ENCODE measurements around the gene GNAT1. TPM values are rescaled to one million over a fixed set of nuclear protein-coding genes. Genes with fewer than 3 reads are reported as not detected.

The GNAT1 gene
- total and polyA plus RNA-seq, 2 of the 13 experiments (the other 11 are each of a cell fraction or from before 2014, with no cell fraction given), result 0.15 TPM; not detected in 1

GRCh38 chr3:50205413-50206276 lies 14.2 kb downstream of the GNAT1 start (continued):
- TF ChIP-seq MAZ (IDR thresholded peaks at IDR 0.05; ENCODE audit: borderline replicate concordance, low read depth, low read length) (peak; percentile 43; the same call in 1 of the 2 replicates), MAZ (CRISPR knock-in tag; IDR thresholded peaks at IDR 0.05; ENCODE audit: low read depth) (peak; percentile 38; the same call in 1 of the 2 replicates), E2F2 (CRISPR knock-in tag; IDR thresholded peaks at IDR 0.05; ENCODE audit: borderline replicate concordance) (no peak), MIXL1 (CRISPR knock-in tag; IDR thresholded peaks at IDR 0.05) (no peak), NFKB2 (CRISPR knock-in tag; IDR thresholded peaks at IDR 0.05; ENCODE audit: borderline replicate concordance) (no peak), CSRNP2 (CRISPR knock-in tag; conservative IDR thresholded peaks at IDR 0.05; ENCODE audit: low read depth) (no peak), HNRNPUL1 (IDR thresholded peaks at IDR 0.05; ENCODE audit: low read depth, low read length) (no peak), ZNF34 (CRISPR knock-in tag; IDR thresholded peaks at IDR 0.05; ENCODE audit: borderline replicate concordance) (no peak), ZFP36L2 (CRISPR knock-in tag; IDR thresholded peaks at IDR 0.05) (no peak), ZNF556 (CRISPR knock-in tag; IDR thresholded peaks at IDR 0.05; ENCODE audit: borderline replicate concordance) (no peak), ZBTB26 (CRISPR knock-in tag; IDR thresholded peaks at IDR 0.05; ENCODE audit: borderline replicate concordance) (no peak), AGO1 (IDR thresholded peaks at IDR 0.05; ENCODE audit: low read depth, low read length, poor library complexity, severe bottlenecking) (no peak), AHR (CRISPR knock-in tag; IDR thresholded peaks at IDR 0.05) (no peak), ZSCAN12 (CRISPR knock-in tag; IDR thresholded peaks at IDR 0.05) (peak; percentile 74; the same call in 1 of the 2 replicates), ZNF143 (CRISPR knock-in tag; IDR thresholded peaks at IDR 0.05) (no peak), SSRP1 (CRISPR knock-in tag; IDR thresholded peaks at IDR 0.05) (no peak), ZFYVE20 (CRISPR knock-in tag; IDR thresholded peaks at IDR 0.05; ENCODE audit: borderline replicate concordance, low read depth) (no peak), ZSCAN25 (CRISPR knock-in tag; IDR thresholded peaks at IDR 0.05) (peak; percentile 67; the same call in 1 of the 2 replicates), ZNF3 (CRISPR knock-in tag; IDR thresholded peaks at IDR 0.05) (no peak), HOXA9 (CRISPR knock-in tag; IDR thresholded peaks at IDR 0.05; ENCODE audit: borderline replicate concordance) (no peak), E2F1 (CRISPR knock-in tag; IDR thresholded peaks at IDR 0.05) (no peak), RARA (CRISPR knock-in tag; IDR thresholded peaks at IDR 0.05) (no peak), ATF7 (IDR thresholded peaks at IDR 0.05) (no peak), ATF7 (CRISPR knock-in tag; IDR thresholded peaks at IDR 0.05) (no peak), ZNF256 (CRISPR knock-in tag; conservative IDR thresholded peaks at IDR 0.05) (no peak), NFKBIZ (CRISPR knock-in tag; IDR thresholded peaks at IDR 0.05) (no peak), REXO4 (CRISPR knock-in tag; IDR thresholded peaks at IDR 0.05; ENCODE audit: borderline replicate concordance) (no peak)

Measured in HepG2 (cell line).